ENCODE results near the gene PODXL. TPM values are rescaled to one million over a fixed set of nuclear protein-coding genes. Genes with fewer than 3 reads are reported as not detected.
A peak's percentile ranks its signal among the peaks of the same experiment; 100 is the strongest.

PODXL gene
- total RNA-seq, 6 experiments from 2014 or later, result 10.4 to 23.2 (median 21.3) TPM

DNA sequence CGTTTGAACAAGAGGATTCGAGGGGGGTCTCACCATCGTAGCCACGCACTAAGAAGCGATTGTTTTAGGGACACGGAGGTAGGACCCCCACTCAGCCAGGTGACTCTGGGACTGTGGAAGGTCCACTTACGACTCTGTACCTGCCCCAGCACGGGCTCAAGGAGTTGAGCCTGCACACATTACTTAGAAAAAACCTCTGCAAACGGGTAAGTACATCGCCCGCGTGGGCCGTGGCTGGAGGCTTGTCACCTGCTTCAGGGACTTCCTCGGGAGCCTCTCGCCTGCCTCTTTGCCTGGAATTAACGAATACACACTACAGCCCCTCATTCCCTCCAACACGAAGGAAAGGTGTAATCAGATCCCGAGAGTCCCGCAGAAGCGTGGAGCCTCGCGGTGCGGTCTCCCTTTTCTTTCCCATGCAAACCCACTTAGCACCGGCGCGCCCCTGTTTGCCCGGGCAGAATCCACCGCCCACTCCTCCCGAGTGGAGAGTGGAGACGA is 826 bp downstream of the PODXL start:
- no peaks in the 10 kb centered on the region for H3K9me3 Mint-ChIP-seq
- DNase-seq, result no peak
- TF ChIP-seq, protein P1, sequence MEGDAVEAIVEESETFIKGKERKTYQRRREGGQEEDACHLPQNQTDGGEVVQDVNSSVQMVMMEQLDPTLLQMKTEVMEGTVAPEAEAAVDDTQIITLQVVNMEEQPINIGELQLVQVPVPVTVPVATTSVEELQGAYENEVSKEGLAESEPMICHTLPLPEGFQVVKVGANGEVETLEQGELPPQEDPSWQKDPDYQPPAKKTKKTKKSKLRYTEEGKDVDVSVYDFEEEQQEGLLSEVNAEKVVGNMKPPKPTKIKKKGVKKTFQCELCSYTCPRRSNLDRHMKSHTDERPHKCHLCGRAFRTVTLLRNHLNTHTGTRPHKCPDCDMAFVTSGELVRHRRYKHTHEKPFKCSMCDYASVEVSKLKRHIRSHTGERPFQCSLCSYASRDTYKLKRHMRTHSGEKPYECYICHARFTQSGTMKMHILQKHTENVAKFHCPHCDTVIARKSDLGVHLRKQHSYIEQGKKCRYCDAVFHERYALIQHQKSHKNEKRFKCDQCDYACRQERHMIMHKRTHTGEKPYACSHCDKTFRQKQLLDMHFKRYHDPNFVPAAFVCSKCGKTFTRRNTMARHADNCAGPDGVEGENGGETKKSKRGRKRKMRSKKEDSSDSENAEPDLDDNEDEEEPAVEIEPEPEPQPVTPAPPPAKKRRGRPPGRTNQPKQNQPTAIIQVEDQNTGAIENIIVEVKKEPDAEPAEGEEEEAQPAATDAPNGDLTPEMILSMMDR (IDR thresholded peaks at IDR 0.05), result no peak
- no peaks in the 10 kb centered on the region; the same call in 1 of the 2 replicates for H3K36me3 Mint-ChIP-seq (ENCODE audit: low read depth)
- peak overlapping the region; percentile 92 for H3K4me3 Mint-ChIP-seq
- peaks cover 62% of the 10 kb centered on the region for H3K4me1 Mint-ChIP-seq (ENCODE audit: low read depth)
- H3K27me3 Mint-ChIP-seq (ENCODE audit: insufficient read depth), result peaks cover 2% of the 10 kb centered on the region; the same call in 1 of the 2 replicates
- peak overlapping the region; percentile 33; the same call in 1 of the 2 replicates for H3K27ac Mint-ChIP-seq

DNA sequence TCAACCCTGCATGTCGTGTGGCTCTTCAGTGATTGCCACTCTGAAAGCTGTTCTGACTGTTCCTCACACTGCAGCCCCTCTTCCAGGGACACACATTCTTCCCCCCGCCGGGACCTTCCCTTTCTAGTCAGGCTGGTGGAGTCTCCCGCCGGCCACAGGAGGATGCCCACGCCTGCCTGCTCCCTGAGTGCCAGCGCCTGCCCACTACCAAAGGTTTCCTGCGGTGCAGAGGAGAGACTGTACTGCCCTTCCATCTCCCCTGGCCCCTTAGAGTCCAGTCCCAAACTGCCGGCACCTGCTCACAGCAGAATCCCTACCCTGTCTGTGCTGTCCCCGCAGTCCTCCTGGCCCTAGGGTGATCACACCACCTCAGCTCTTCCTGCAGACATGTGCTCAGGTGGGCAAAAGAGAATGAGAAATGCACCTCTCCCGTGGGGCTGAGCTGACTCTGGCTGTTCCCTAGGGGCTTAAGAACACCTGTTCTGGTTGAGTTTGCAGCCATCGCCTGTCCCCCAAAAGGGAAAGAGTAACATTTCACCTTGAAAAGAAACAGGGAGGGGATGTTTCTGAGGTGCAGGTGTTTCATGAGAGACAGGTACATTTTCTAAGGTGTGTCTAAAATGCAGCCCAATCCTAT is 1.4 kb downstream of the PODXL start:
- H3K9me3 Mint-ChIP-seq, result no peaks in the 10 kb centered on the region
- no peak for DNase-seq
- no peak overlapping the region for H3K27ac Mint-ChIP-seq
- H3K27me3 Mint-ChIP-seq (ENCODE audit: insufficient read depth), result peaks cover 2% of the 10 kb centered on the region; the same call in 1 of the 2 replicates
- no peaks in the 10 kb centered on the region; the same call in 1 of the 2 replicates for H3K36me3 Mint-ChIP-seq (ENCODE audit: low read depth)
- H3K4me3 Mint-ChIP-seq, result peak overlapping the region; percentile 92
- TF ChIP-seq, protein P1 (IDR thresholded peaks at IDR 0.05), result no peak
- H3K4me1 Mint-ChIP-seq (ENCODE audit: low read depth), result peaks cover 62% of the 10 kb centered on the region

DNA sequence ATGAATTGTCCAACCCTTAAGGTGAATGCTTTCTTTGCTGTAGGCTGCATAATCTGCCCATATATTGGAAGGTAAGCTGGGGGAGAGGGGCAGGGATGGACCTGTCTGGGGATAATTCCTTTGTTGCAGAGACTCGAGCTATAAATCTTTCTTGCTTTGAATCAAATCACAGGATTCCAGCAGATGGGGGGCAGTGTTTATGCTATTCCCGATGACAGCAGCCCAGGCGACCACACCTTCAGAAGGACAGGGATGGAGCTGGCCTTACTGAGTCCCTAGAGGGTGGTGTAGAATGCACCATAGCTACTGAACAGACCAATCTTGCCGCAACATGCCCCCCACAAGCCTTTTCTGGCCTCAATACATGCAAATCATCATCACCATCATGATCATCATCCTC is 2.5 kb downstream of the PODXL start:
- H3K4me1 Mint-ChIP-seq (ENCODE audit: low read depth), result peaks cover 62% of the 10 kb centered on the region
- H3K9me3 Mint-ChIP-seq, result no peaks in the 10 kb centered on the region
- TF ChIP-seq, protein P1 (IDR thresholded peaks at IDR 0.05), result no peak
- H3K36me3 Mint-ChIP-seq (ENCODE audit: low read depth), result peaks cover 2% of the 10 kb centered on the region
- no peak for DNase-seq
- H3K4me3 Mint-ChIP-seq, result peak overlapping the region; percentile 92; the same call in 1 of the 2 replicates
- peaks cover 2% of the 10 kb centered on the region; the same call in 1 of the 2 replicates for H3K27me3 Mint-ChIP-seq (ENCODE audit: insufficient read depth)
- H3K27ac Mint-ChIP-seq, result no peak overlapping the region

GRCh38 chr7:131552053-131552452 is 4.4 kb downstream of the PODXL start:
- H3K4me3 Mint-ChIP-seq, result no peak overlapping the region
- H3K36me3 Mint-ChIP-seq (ENCODE audit: low read depth), result peaks cover 10% of the 10 kb centered on the region
- H3K27me3 Mint-ChIP-seq (ENCODE audit: insufficient read depth), result no peaks in the 10 kb centered on the region; the same call in 1 of the 2 replicates
- H3K27ac Mint-ChIP-seq, result no peak overlapping the region
- H3K4me1 Mint-ChIP-seq (ENCODE audit: low read depth), result peaks cover 47% of the 10 kb centered on the region
- TF ChIP-seq, protein P1 (IDR thresholded peaks at IDR 0.05), result no peak
- DNase-seq, result no peak
- H3K9me3 Mint-ChIP-seq, result no peaks in the 10 kb centered on the region

DNA sequence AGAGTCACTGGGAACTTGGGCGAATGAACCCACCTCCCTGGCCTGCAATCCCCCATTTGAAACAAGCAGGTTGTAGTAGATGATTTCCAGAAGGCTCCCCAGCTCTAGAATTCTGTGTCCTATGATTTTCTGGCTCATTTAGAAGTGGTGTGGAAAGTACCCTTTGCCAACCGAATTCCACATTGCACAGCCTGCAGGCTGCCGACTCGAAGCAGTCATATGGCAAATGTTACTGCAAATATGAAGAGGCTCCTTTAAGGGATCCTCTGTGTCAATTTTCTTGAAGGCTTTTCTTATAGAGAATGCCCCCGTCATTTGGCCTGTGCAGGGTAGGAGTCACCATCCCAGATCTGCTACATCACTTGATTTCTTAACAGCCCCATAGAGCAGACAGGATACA is 5.6 kb downstream of the PODXL start:
- TF ChIP-seq, protein P1 (IDR thresholded peaks at IDR 0.05), result no peak
- Mint-ChIP-seq H3K4me1 (ENCODE audit: low read depth) (peaks cover 51% of the 10 kb centered on the region), H3K27me3 (ENCODE audit: insufficient read depth) (no peaks in the 10 kb centered on the region; the same call in 1 of the 2 replicates), H3K9me3 (no peaks in the 10 kb centered on the region), H3K4me3 (no peak overlapping the region), H3K36me3 (ENCODE audit: low read depth) (peaks cover 10% of the 10 kb centered on the region), H3K27ac (no peak overlapping the region)
- DNase-seq, result no peak
